SU-DHL-6 (cell line): Measurements from ENCODE around the gene ZNF350.
"Not testable (repeated sequence)": the region's sequence is repeated elsewhere in the genome, so short reads cannot be mapped to it uniquely, and the experiment has no call there.

Experiments
- H2AFZ ChIP-seq: fragments of 200-600 bp; sonication (generic); 2 replicates; pipeline ENCODE4 v1.6.1; 2014; ENCODE audit warnings: low read depth, mild to moderate bottlenecking, moderate library complexity, mixed read lengths, antibody characterized with exemption, low read length; ENCODE audit not compliant: severe bottlenecking
- H3F3A ChIP-seq: fragments of 200-600 bp; shearing (Covaris generic); 2 replicates; pipeline ENCODE4 v1.6.0; 2016; ENCODE audit warnings: antibody characterized with exemption, mild to moderate bottlenecking; ENCODE audit not compliant: insufficient read depth
- H3K27ac ChIP-seq: fragments of 200-600 bp; sonication (generic); 2 replicates; pipeline ENCODE4 v1.5.1; 2016; ENCODE audit warnings: low read depth, mild to moderate bottlenecking, low read length, moderate library complexity, mixed read lengths
- H3K27me3 ChIP-seq: fragments of 200-600 bp; sonication (generic), shearing (Covaris generic); 2 replicates; pipeline ENCODE4 v1.6.0; 2014; ENCODE audit warnings: mild to moderate bottlenecking, low read length
- H3K36me3 ChIP-seq: fragments of 200-600 bp; sonication (generic); 2 replicates; pipeline ENCODE4 v1.6.1; 2014; ENCODE audit warnings: mild to moderate bottlenecking, low read length, mixed read lengths
- H3K4me2 ChIP-seq: fragments of 300-600, 200-600 bp; shearing (Covaris generic), sonication (generic); 2 replicates; pipeline ENCODE4 v1.6.0; 2014; ENCODE audit warnings: low read length, low read depth, mild to moderate bottlenecking; ENCODE audit not compliant: poor library complexity, severe bottlenecking
- H3K4me3 ChIP-seq: fragments of 200-600 bp; sonication (generic); 2 replicates; pipeline ENCODE4 v1.5.1; 2014; ENCODE audit warnings: antibody characterized with exemption, low read length, mild to moderate bottlenecking, mixed read lengths; ENCODE audit not compliant: insufficient read depth, poor library complexity, severe bottlenecking
- H3K79me2 ChIP-seq: fragments of 200-600 bp; sonication (generic); 2 replicates; pipeline ENCODE4 v1.6.1; 2014; ENCODE audit warnings: mild to moderate bottlenecking, low read length, moderate library complexity; ENCODE audit not compliant: insufficient read depth
- H3K9ac ChIP-seq: fragments of 200-600 bp; sonication (generic); 2 replicates; pipeline ENCODE4 v1.7.0; 2014; ENCODE audit warnings: mild to moderate bottlenecking, low read length
- H3K9me2 ChIP-seq: fragments of 200-600 bp; sonication (generic); replicated peaks from 2 replicates; pipeline ENCODE4 v1.6.1; 2014; ENCODE audit warnings: low read length; ENCODE audit not compliant: insufficient read depth
- H3K9me3 ChIP-seq: fragments of 200-600 bp; sonication (generic); 2 replicates; pipeline ENCODE4 v1.6.1; 2014; ENCODE audit warnings: low read length, mixed read lengths; ENCODE audit not compliant: insufficient read depth
- H4K20me1 ChIP-seq: fragments of 200-600 bp; sonication (generic); 2 replicates; pipeline ENCODE4 v1.6.1; 2014; ENCODE audit warnings: low read depth, mild to moderate bottlenecking, antibody characterized with exemption, low read length, moderate library complexity, mixed read lengths
- CTCF ChIP-seq: fragments of 200-600 bp; sonication (generic); IDR thresholded peaks from one replicate; pipeline ENCODE4 v1.5.1; 2017; ENCODE audit warnings: antibody characterized with exemption, mild to moderate bottlenecking, low read length, moderate library complexity; ENCODE audit not compliant: insufficient read depth, poor library complexity, severe bottlenecking
- EZH2phosphoT487 ChIP-seq: fragments of 200-600 bp; sonication (generic), shearing (Covaris generic); conservative IDR thresholded peaks from 2 replicates; pipeline ENCODE4 v1.6.1; 2018; ENCODE audit warnings: mild to moderate bottlenecking, antibody characterized with exemption, low read length, moderate library complexity, mixed read lengths

The ZNF350 gene

GRCh38 chr19:51994048-51994644 is 7.5 kb upstream of the ZNF350 start:
- no peak overlapping the region for H3K27ac ChIP-seq
- TF ChIP-seq EZH2phosphoT487 (no peak), CTCF (no peak)
- no peak overlapping the region for H2AFZ ChIP-seq
- H3K36me3 ChIP-seq: no peaks in the 10 kb centered on the region
- no peak overlapping the region for H3K4me3 ChIP-seq
- H4K20me1 ChIP-seq: no peaks in the 10 kb centered on the region
- peaks cover 25% of the 10 kb centered on the region; the same call in 1 of the 2 replicates for H3K9me3 ChIP-seq
- H3K27me3 ChIP-seq: no peaks in the 10 kb centered on the region
- no peaks in the 10 kb centered on the region for H3K9me2 ChIP-seq
- H3K9ac ChIP-seq: no peak overlapping the region
- no peak overlapping the region for H3K4me2 ChIP-seq
- H3F3A ChIP-seq: no peaks in the 10 kb centered on the region
- H3K79me2 ChIP-seq: no peaks in the 10 kb centered on the region

- TF ChIP-seq CTCF (no peak), EZH2phosphoT487 (no peak)
- no peaks in the 10 kb centered on the region for H3K36me3 ChIP-seq
Measured at GRCh38 chr19:51993422-51993821, 6.8 kb upstream of the ZNF350 start.

GRCh38 chr19:51983361-51983760 is 3.3 kb downstream of the ZNF350 start:
- H3K79me2 ChIP-seq: no peaks in the 10 kb centered on the region
- no peaks in the 10 kb centered on the region for H3K27me3 ChIP-seq
- H3F3A ChIP-seq: no peaks in the 10 kb centered on the region
- no peaks in the 10 kb centered on the region for H4K20me1 ChIP-seq
- H3K4me2 ChIP-seq: no peak overlapping the region
- no peak overlapping the region for H3K27ac ChIP-seq
- H3K9me3 ChIP-seq: no peaks in the 10 kb centered on the region; the same call in 1 of the 2 replicates
- H2AFZ ChIP-seq: no peak overlapping the region
- TF ChIP-seq CTCF: no peak
- no peak for TF ChIP-seq EZH2phosphoT487
- H3K9ac ChIP-seq: no peak overlapping the region
- H3K36me3 ChIP-seq: no peaks in the 10 kb centered on the region
- H3K9me2 ChIP-seq: no peaks in the 10 kb centered on the region
- no peak overlapping the region for H3K4me3 ChIP-seq

More at GRCh38 chr19:51993422-51993821, 6.8 kb upstream of the ZNF350 start:
- no peak overlapping the region for H3K4me3 ChIP-seq
- no peaks in the 10 kb centered on the region for H3F3A ChIP-seq
- peaks cover 25% of the 10 kb centered on the region; the same call in 1 of the 2 replicates for H3K9me3 ChIP-seq
- H3K27me3 ChIP-seq: no peaks in the 10 kb centered on the region
- H3K9me2 ChIP-seq: no peaks in the 10 kb centered on the region
- H4K20me1 ChIP-seq: no peaks in the 10 kb centered on the region
- no peak overlapping the region for H3K4me2 ChIP-seq
- H3K9ac ChIP-seq: no peak overlapping the region
- H3K79me2 ChIP-seq: no peaks in the 10 kb centered on the region
- no peak overlapping the region for H2AFZ ChIP-seq
- no peak overlapping the region for H3K27ac ChIP-seq

GRCh38 chr19:51980926-51981325 is 5.7 kb downstream of the ZNF350 start:
- not testable (repeated sequence) for H3K9me2 ChIP-seq, H3K9ac ChIP-seq, H3K79me2 ChIP-seq, H3K4me2 ChIP-seq, H3K27ac ChIP-seq, H3K27me3 ChIP-seq, H2AFZ ChIP-seq, H4K20me1 ChIP-seq, H3K9me3 ChIP-seq, H3K4me3 ChIP-seq, H3F3A ChIP-seq, H3K36me3 ChIP-seq
